HG03045 (cell line): ENCODE measurements around the gene PALM.
"Not testable (repeated sequence)": the region's sequence is repeated elsewhere in the genome, so short reads cannot be mapped to it uniquely, and the experiment has no call there.

Source experiments
- ATAC-seq: cut with Tn5 transposase; IDR thresholded peaks from one replicate; pipeline ENCODE4 v1.9.1; 2021; ENCODE audit warnings: mild to moderate bottlenecking, moderate library complexity; ENCODE audit not compliant: unreplicated experiment

The PALM gene

GRCh38 chr19:708154-709143 is at the start of gene PALM:
Gene PALM (plus strand): TSS chr19:708935. CDS start chr19:709147, 212 bp downstream.
- ATAC-seq = no peak

GRCh38 chr19:660793-661426 is 47.8 kb upstream of the PALM start:
- no peak for ATAC-seq

- ATAC-seq = no peak
Measured at GRCh38 chr19:661427-662196, 47.1 kb upstream of the PALM start.

- ATAC-seq = peak; percentile 14
Measured at GRCh38 chr19:662207-662961, 46.4 kb upstream of the PALM start.

GRCh38 chr19:662962-663681 is 45.6 kb upstream of the PALM start, which contains the start of gene RNF126:
Gene RNF126 (minus strand): TSS chr19:663214. CDS start chr19:663121, 93 bp downstream.
- peak; percentile 57 for ATAC-seq

- no peak for ATAC-seq
Measured at GRCh38 chr19:663682-664117, 45.0 kb upstream of the PALM start.

- ATAC-seq = no peak
Measured at GRCh38 chr19:664913-665443, 43.8 kb upstream of the PALM start.

GRCh38 chr19:666985-667573 is 41.7 kb upstream of the PALM start:
- not testable (repeated sequence) for ATAC-seq

- not testable (repeated sequence) for ATAC-seq
Measured at GRCh38 chr19:668675-669434, 39.9 kb upstream of the PALM start.

- no peak for ATAC-seq
Measured at GRCh38 chr19:670609-671075, 38.1 kb upstream of the PALM start.

GRCh38 chr19:674282-675151 is 34.2 kb upstream of the PALM start:
- no peak for ATAC-seq

GRCh38 chr19:676007-676338 is 32.8 kb upstream of the PALM start:
- no peak for ATAC-seq

GRCh38 chr19:676339-677105 is 32.2 kb upstream of the PALM start, which contains the start of gene FSTL3:
Gene FSTL3 (plus strand): TSS chr19:676392. CDS start chr19:676424, 32 bp downstream.
- no peak for ATAC-seq

GRCh38 chr19:677201-677600 is 31.5 kb upstream of the PALM start:
- ATAC-seq = no peak

GRCh38 chr19:677601-678436 is 30.9 kb upstream of the PALM start:
- no peak for ATAC-seq
